GM12891 (cell line): ENCODE measurements around the gene BBS10.

Experiments
- PAX5 ChIP-seq: IDR thresholded peaks from 2 replicates; pipeline ENCODE4 v1.6.1; 2011; ENCODE audit warnings: low read length, moderate library complexity, mild to moderate bottlenecking; ENCODE audit not compliant: insufficient read depth, severe bottlenecking
- POLR2A ChIP-seq: IDR thresholded peaks from 2 replicates; pipeline ENCODE4 v1.6.1; 2011; ENCODE audit warnings: low read depth, low read length, control low read depth
- POLR2AphosphoS5 ChIP-seq: IDR thresholded peaks from 2 replicates; pipeline ENCODE4 v1.6.1; 2011; ENCODE audit warnings: low read depth, low read length, control low read depth
- POU2F2 ChIP-seq: IDR thresholded peaks from 2 replicates; pipeline ENCODE4 v1.6.1; 2011; ENCODE audit warnings: low read depth, mild to moderate bottlenecking, control low read depth, low read length, moderate library complexity
- SPI1 ChIP-seq: IDR thresholded peaks from 2 replicates; pipeline ENCODE4 v1.6.1; 2011; ENCODE audit warnings: low read depth, low read length, control low read depth
- TAF1 ChIP-seq: IDR thresholded peaks from 2 replicates; pipeline ENCODE4 v1.6.1; 2011; ENCODE audit warnings: low read depth, low read length, control low read depth

DNA sequence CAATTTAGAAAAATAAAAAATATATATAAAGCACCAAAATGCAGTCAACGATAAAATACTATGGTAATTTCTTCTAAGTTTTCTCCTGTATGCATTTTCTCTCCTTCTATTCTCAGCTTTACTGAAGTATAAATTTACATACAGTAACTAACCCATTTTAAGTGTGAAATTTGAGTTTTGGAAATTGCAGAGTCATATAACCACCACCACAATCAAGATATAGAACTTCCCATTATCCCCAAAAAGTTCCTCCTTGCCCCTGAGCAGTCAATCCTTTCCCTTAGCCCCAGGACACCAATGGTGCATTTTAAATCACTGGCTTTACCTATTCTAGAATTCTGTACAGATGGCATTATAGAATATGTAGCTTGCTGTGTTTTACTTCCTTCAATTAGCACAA, 31.0 kb upstream of the BBS10 start:
- TF ChIP-seq POLR2AphosphoS5: no peak
- TF ChIP-seq POU2F2: no peak
- no peak for TF ChIP-seq SPI1
- TF ChIP-seq POLR2A: no peak
- TF ChIP-seq TAF1: no peak
- TF ChIP-seq PAX5: no peak
